Endodermal cell (in vitro differentiated cells): ENCODE data around the gene STX18. TPM values are rescaled to one million over a fixed set of nuclear protein-coding genes. Genes with fewer than 3 reads are reported as not detected.

ENCODE experiments used
- DNase-seq: peaks from one replicate; pipeline ENCODE4 v3.0.0-alpha.2; 2017
- H3K27ac ChIP-seq: 2 replicates; pipeline ENCODE4 v1.5.1; 2013; ENCODE audit warnings: mild to moderate bottlenecking, low read depth, low read length, moderate library complexity
- H3K27me3 ChIP-seq: 2 replicates; pipeline ENCODE4 v1.6.1; 2013; ENCODE audit warnings: mild to moderate bottlenecking, low read length, moderate library complexity; ENCODE audit not compliant: insufficient read depth, control insufficient read depth, poor library complexity, severe bottlenecking
- H3K36me3 ChIP-seq: 2 replicates; pipeline ENCODE4 v1.7.0; 2013; ENCODE audit warnings: mild to moderate bottlenecking, low read length, moderate library complexity; ENCODE audit not compliant: control insufficient read depth, insufficient read depth
- H3K4me1 ChIP-seq: one replicate; pipeline ENCODE4 v1.7.0; 2013; ENCODE audit warnings: low read length; ENCODE audit not compliant: control insufficient read depth, insufficient read depth
- H3K4me3 ChIP-seq: 2 replicates; pipeline ENCODE4 v1.5.1; 2013; ENCODE audit warnings: mild to moderate bottlenecking, low read length, moderate library complexity
- H3K9ac ChIP-seq: 2 replicates; pipeline ENCODE4 v1.6.1; 2013; ENCODE audit warnings: mild to moderate bottlenecking, low read length, moderate library complexity; ENCODE audit not compliant: poor library complexity, severe bottlenecking; ENCODE audit errors: extremely low read depth
- H3K9me3 ChIP-seq: 2 replicates; pipeline ENCODE4 v1.6.1; 2013; ENCODE audit warnings: mild to moderate bottlenecking, low read length, moderate library complexity; ENCODE audit not compliant: control insufficient read depth
- H3K27ac Mint-ChIP-seq: 2 replicates; pipeline ENCODE4 v1.8.0; 2020; ENCODE audit warnings: mixed read lengths
- H3K27me3 Mint-ChIP-seq: 2 replicates; pipeline ENCODE4 v1.8.0; 2021; ENCODE audit warnings: mild to moderate bottlenecking, mixed read lengths; ENCODE audit not compliant: insufficient read depth
- H3K36me3 Mint-ChIP-seq: 2 replicates; pipeline ENCODE4 v1.8.0; 2020; ENCODE audit warnings: low read depth, mixed read lengths
- H3K4me1 Mint-ChIP-seq: 2 replicates; pipeline ENCODE4 v1.8.0; 2020; ENCODE audit warnings: mixed read lengths
- H3K4me3 Mint-ChIP-seq: 2 replicates; pipeline ENCODE4 v1.8.0; 2020; ENCODE audit warnings: mild to moderate bottlenecking, moderate library complexity, mixed read lengths
- H3K9me3 Mint-ChIP-seq: 2 replicates; pipeline ENCODE4 v1.8.0; 2020; ENCODE audit warnings: mild to moderate bottlenecking, mixed read lengths
- WGBS, 2 experiments: methylation state at CpG; one replicate each; pipeline versions ENCODE4 v1.1.5 to v1.1.7; 2013; ENCODE audit warnings: missing lambda C conversion rate in 2 of 2, mixed read lengths in 1 of 2; ENCODE audit not compliant: insufficient coverage in 1 of 2, insufficient read length in 1 of 2; 5-methylcytosine and 5-hydroxymethylcytosine counted together
- total RNA-seq, 2 donors: library from RNA; stranded (reverse); fragmentation: NEBNext Ultra II Directional in 1 of 2; extraction: Animal tissue kit (Norgen Biotek cat#: 25700) in 1 of 2; gene quantifications; 2 replicates in 1 of 2; 3 replicates in 1 of 2; pipeline ENCODE4 v1.2.1, GENCODE V29; 2021
- TF ChIP-seq, protein P1 (sequence below): fragments of 200-600 bp; sonication (generic); conservative IDR thresholded peaks from 2 replicates; pipeline ENCODE4 v1.5.0; 2021; ENCODE audit warnings: antibody characterized with exemption, mild to moderate bottlenecking

Gene STX18
- total RNA-seq, 2 donors from 2014 or later = 26.9 to 33.3 TPM

DNA sequence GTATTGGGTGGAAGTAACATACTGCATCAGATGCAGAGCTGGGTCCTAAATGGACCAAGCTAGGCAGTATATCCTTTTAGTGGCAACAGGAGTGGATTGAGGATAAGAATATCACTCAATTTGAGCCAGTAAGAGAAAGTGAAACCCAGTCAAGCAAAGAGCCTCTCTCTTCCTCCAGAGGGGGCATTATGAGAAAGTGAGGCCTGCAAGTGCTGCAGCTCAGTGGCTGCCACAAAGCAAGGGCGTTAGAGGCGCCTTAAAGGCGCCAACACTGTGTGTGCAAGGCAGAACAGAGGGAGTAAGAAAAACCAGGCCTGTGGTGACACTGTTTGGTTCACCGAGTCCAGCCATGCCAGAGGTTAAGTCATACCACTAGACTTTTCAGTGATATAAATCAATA is 17.5 kb downstream of the STX18 start:
- Mint-ChIP-seq H3K36me3 (no peaks in the 10 kb centered on the region), H3K4me1 (no peaks in the 10 kb centered on the region), H3K4me3 (no peak overlapping the region), H3K9me3 (no peaks in the 10 kb centered on the region), H3K27ac (no peak overlapping the region), H3K27me3 (no peaks in the 10 kb centered on the region)
- TF ChIP-seq, protein P1, sequence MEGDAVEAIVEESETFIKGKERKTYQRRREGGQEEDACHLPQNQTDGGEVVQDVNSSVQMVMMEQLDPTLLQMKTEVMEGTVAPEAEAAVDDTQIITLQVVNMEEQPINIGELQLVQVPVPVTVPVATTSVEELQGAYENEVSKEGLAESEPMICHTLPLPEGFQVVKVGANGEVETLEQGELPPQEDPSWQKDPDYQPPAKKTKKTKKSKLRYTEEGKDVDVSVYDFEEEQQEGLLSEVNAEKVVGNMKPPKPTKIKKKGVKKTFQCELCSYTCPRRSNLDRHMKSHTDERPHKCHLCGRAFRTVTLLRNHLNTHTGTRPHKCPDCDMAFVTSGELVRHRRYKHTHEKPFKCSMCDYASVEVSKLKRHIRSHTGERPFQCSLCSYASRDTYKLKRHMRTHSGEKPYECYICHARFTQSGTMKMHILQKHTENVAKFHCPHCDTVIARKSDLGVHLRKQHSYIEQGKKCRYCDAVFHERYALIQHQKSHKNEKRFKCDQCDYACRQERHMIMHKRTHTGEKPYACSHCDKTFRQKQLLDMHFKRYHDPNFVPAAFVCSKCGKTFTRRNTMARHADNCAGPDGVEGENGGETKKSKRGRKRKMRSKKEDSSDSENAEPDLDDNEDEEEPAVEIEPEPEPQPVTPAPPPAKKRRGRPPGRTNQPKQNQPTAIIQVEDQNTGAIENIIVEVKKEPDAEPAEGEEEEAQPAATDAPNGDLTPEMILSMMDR = peak; percentile 57
- Histone ChIP-seq H3K27me3 (no peaks in the 10 kb centered on the region), H3K9ac (no peak overlapping the region), H3K4me3 (no peak overlapping the region), H3K36me3 (no peaks in the 10 kb centered on the region), H3K4me1 (no peaks in the 10 kb centered on the region), H3K27ac (peak overlapping the region; percentile 51), H3K9me3 (no peaks in the 10 kb centered on the region)
- peak; percentile 78 for DNase-seq
- 80% methylated on average over 4 of the region's 4 CpGs; no CpG with 5 or more reads in 1 of the 2 experiments for WGBS, 2 experiments

- Mint-ChIP-seq H3K27me3 (no peaks in the 10 kb centered on the region), H3K36me3 (no peaks in the 10 kb centered on the region), H3K4me3 (no peak overlapping the region), H3K4me1 (no peaks in the 10 kb centered on the region), H3K9me3 (no peaks in the 10 kb centered on the region), H3K27ac (no peak overlapping the region)
- no peak for DNase-seq
- 90% methylated on average over 2 of the region's 2 CpGs; no CpG with 5 or more reads in 1 of the 2 experiments for whole genome bisulfite sequencing, 2 experiments
- Histone ChIP-seq H3K27ac (peak overlapping the region; percentile 12), H3K4me1 (no peaks in the 10 kb centered on the region), H3K36me3 (no peaks in the 10 kb centered on the region), H3K27me3 (no peaks in the 10 kb centered on the region), H3K4me3 (no peak overlapping the region), H3K9me3 (no peaks in the 10 kb centered on the region), H3K9ac (no peak overlapping the region)
- TF ChIP-seq, protein P1 = no peak
Observed at GRCh38 chr4:4521731-4522130, 20.1 kb downstream of the STX18 start.

DNA sequence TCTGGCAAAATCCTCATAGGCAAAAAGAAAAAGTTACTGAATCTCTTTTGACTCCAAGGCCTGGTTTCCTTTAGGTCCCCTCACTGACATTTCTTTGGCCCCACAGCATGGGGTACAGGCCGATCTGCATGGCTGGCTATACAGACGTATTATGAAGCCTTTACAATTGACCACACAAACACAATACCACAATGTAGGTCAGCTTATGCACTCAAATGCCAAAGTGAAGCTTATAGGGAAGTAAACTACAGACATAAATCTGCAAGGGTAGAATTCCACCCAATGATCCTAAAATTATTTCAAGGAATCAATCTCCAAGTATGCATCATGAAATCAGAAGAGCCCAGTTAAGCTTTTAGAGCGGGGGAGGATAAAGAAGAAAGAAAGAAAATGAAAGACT is 20.7 kb downstream of the STX18 start:
- no peaks in the 10 kb centered on the region for H3K4me1 Mint-ChIP-seq
- H3K36me3 ChIP-seq = no peaks in the 10 kb centered on the region
- no peak overlapping the region for H3K27ac Mint-ChIP-seq
- H3K9me3 Mint-ChIP-seq = no peaks in the 10 kb centered on the region
- WGBS, 2 experiments = 77 to 100% methylated on average over 1 to 3 of the region's 3 CpGs
- H3K4me3 ChIP-seq = no peak overlapping the region
- H3K4me3 Mint-ChIP-seq = no peak overlapping the region
- H3K9ac ChIP-seq = no peak overlapping the region
- peak overlapping the region; percentile 27 for H3K27ac ChIP-seq
- DNase-seq = no peak
- TF ChIP-seq, protein P1 = no peak
- no peaks in the 10 kb centered on the region for H3K27me3 Mint-ChIP-seq
- no peaks in the 10 kb centered on the region for H3K4me1 ChIP-seq
- no peaks in the 10 kb centered on the region for H3K9me3 ChIP-seq
- no peaks in the 10 kb centered on the region for H3K27me3 ChIP-seq
- H3K36me3 Mint-ChIP-seq = no peaks in the 10 kb centered on the region
